ENCODE results near the gene HSFX3.

DNA sequence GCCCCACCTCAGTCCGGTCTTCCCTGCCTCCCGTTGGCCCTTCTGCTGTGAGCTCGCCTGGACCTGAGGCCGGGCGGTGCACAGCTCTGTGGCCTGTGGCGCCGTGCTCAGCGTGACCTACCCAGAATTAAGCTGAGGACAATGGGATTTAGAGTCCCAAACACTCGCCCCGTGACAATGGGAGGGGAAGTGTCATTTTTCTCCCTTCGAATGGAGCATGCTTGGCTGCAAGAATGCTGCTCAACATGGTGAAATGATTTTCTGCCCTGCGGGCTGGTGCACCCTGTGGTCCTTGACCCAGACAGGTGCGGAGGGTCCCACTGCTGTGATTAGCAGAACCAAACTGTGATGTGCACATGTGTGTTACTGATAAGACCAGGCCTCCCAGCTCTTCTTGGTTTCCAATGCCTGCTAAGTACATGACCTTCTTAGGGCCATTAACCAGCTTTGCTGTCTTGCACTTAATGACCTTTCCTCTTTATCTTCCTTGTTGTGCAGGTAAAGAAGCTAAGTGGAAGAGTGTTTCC lies 8.1 kb downstream of the HSFX3 start:
- TF ChIP-seq, protein P1, sequence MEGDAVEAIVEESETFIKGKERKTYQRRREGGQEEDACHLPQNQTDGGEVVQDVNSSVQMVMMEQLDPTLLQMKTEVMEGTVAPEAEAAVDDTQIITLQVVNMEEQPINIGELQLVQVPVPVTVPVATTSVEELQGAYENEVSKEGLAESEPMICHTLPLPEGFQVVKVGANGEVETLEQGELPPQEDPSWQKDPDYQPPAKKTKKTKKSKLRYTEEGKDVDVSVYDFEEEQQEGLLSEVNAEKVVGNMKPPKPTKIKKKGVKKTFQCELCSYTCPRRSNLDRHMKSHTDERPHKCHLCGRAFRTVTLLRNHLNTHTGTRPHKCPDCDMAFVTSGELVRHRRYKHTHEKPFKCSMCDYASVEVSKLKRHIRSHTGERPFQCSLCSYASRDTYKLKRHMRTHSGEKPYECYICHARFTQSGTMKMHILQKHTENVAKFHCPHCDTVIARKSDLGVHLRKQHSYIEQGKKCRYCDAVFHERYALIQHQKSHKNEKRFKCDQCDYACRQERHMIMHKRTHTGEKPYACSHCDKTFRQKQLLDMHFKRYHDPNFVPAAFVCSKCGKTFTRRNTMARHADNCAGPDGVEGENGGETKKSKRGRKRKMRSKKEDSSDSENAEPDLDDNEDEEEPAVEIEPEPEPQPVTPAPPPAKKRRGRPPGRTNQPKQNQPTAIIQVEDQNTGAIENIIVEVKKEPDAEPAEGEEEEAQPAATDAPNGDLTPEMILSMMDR (IDR thresholded peaks at IDR 0.05) = no peak
- TF ChIP-seq POLR2AphosphoS5 (IDR thresholded peaks at IDR 0.05) (no peak), EP300 (IDR thresholded peaks at IDR 0.05) (no peak)

All from upper lobe of left lung (tissue), 4 donors.